Measurements from ENCODE around the gene CD59. TPM values are rescaled to one million over a fixed set of nuclear protein-coding genes. Genes with fewer than 3 reads are reported as not detected.

Gene CD59
- total RNA-seq, 1 donor from 2014 or later, result 92.9 TPM

GRCh38 chr11:33657757-33658156 lies 78.5 kb downstream of the CD59 start:
- Mint-ChIP-seq H3K36me3 (ENCODE audit: low read depth) (no peaks in the 10 kb centered on the region), H3K27me3 (peaks cover 10% of the 10 kb centered on the region), H3K27ac (no peak overlapping the region), H3K4me1 (no peaks in the 10 kb centered on the region), H3K9me3 (no peaks in the 10 kb centered on the region), H3K4me3 (no peak overlapping the region)
- ChIA-PET POLR2A (no interaction called here), CTCF (no interaction called here)
- DNase-seq, result no peak
- intact Hi-C loops (cut with micrococcal nuclease), result no loop called here
- no peak for TF ChIP-seq CTCF (IDR thresholded peaks at IDR 0.05)
- ATAC-seq (ENCODE audit: low read depth), result no peak

GRCh38 chr11:33656768-33657167 lies 79.5 kb downstream of the CD59 start:
- CTCF ChIA-PET, result no interaction called here

GRCh38 chr11:33655842-33656600 lies 80.2 kb downstream of the CD59 start:
- no peak overlapping the region for H3K27ac Mint-ChIP-seq
- POLR2A ChIA-PET, result no interaction called here
- CTCF ChIA-PET, result no interaction called here
- ATAC-seq (ENCODE audit: low read depth) (no peak), DNase-seq (no peak)
- intact Hi-C loops (cut with micrococcal nuclease), result no loop called here
- no peaks in the 10 kb centered on the region for H3K4me1 Mint-ChIP-seq
- H3K27me3 Mint-ChIP-seq, result peaks cover 8% of the 10 kb centered on the region
- no peak for TF ChIP-seq CTCF (IDR thresholded peaks at IDR 0.05)
- H3K36me3 Mint-ChIP-seq (ENCODE audit: low read depth), result no peaks in the 10 kb centered on the region
- no peaks in the 10 kb centered on the region for H3K9me3 Mint-ChIP-seq
- H3K4me3 Mint-ChIP-seq, result no peak overlapping the region

More at GRCh38 chr11:33656768-33657167, 79.5 kb downstream of the CD59 start:
- ATAC-seq (ENCODE audit: low read depth) (no peak), DNase-seq (no peak)
- H3K4me3 Mint-ChIP-seq, result no peak overlapping the region
- intact Hi-C loops (cut with micrococcal nuclease), result no loop called here
- H3K27ac Mint-ChIP-seq, result no peak overlapping the region
- no peaks in the 10 kb centered on the region for H3K36me3 Mint-ChIP-seq (ENCODE audit: low read depth)
- no peaks in the 10 kb centered on the region for H3K4me1 Mint-ChIP-seq
- POLR2A ChIA-PET, result no interaction called here
- no peak for TF ChIP-seq CTCF (IDR thresholded peaks at IDR 0.05)
- H3K9me3 Mint-ChIP-seq, result no peaks in the 10 kb centered on the region
- peaks cover 8% of the 10 kb centered on the region for H3K27me3 Mint-ChIP-seq

GRCh38 chr11:33654594-33654993 lies 81.6 kb downstream of the CD59 start:
- H3K36me3 Mint-ChIP-seq (ENCODE audit: low read depth), result no peaks in the 10 kb centered on the region
- ChIA-PET CTCF (no interaction called here), POLR2A (no interaction called here)
- intact Hi-C loops (cut with micrococcal nuclease), result no loop called here
- ATAC-seq (ENCODE audit: low read depth), result no peak
- no peak for DNase-seq
- no peak overlapping the region for H3K27ac Mint-ChIP-seq
- H3K9me3 Mint-ChIP-seq, result no peaks in the 10 kb centered on the region
- H3K4me1 Mint-ChIP-seq, result no peaks in the 10 kb centered on the region
- TF ChIP-seq CTCF (IDR thresholded peaks at IDR 0.05), result no peak
- no peak overlapping the region for H3K4me3 Mint-ChIP-seq
- H3K27me3 Mint-ChIP-seq, result peaks cover 6% of the 10 kb centered on the region

Other genes starting within 250 kb of the CD59 start
- 0.49 TPM in 1 of 2 replicates, not detected in the other for gene C11orf91, start 35.6 kb downstream of the CD59 start, total RNA-seq
- gene FBXO3, start 38.1 kb upstream of the CD59 start, total RNA-seq, result 22.3 and 23.5 TPM in 2 replicates
- 29.1 and 34.4 TPM in 2 replicates for gene LMO2, start 155.7 kb upstream of the CD59 start, total RNA-seq

All from activated B cell treated with CpG ODN at 0.5 μM for 24 hours (primary cell).